Activated T-cell treated with anti-CD3 and anti-CD28 coated beads, Interleukin-2, amount 50 U/mL, for 4 hours (primary cell): ENCODE measurements around the gene CRAMP1. TPM values are rescaled to one million over a fixed set of nuclear protein-coding genes. Genes with fewer than 3 reads are reported as not detected.

Experiments used
- ATAC-seq, 2 donors: fragments of 200-7000 bp; cut with Tn5 transposase; one replicate each; pipeline ENCODE4 v1.10.0; 2021
- DNase-seq: peaks from one replicate; pipeline ENCODE4 v3.0.0-alpha.2; 2020
- H3K27me3 Mint-ChIP-seq: one replicate; pipeline ENCODE4 v1.8.0; 2021; ENCODE audit warnings: low read depth, mixed read lengths
- H3K36me3 Mint-ChIP-seq: one replicate; pipeline ENCODE4 v1.8.0; 2022; ENCODE audit warnings: mixed read lengths; ENCODE audit not compliant: insufficient read depth
- H3K4me1 Mint-ChIP-seq: one replicate; pipeline ENCODE4 v1.8.0; 2021; ENCODE audit warnings: low read depth, mixed read lengths
- H3K4me3 Mint-ChIP-seq: one replicate; pipeline ENCODE4 v1.8.0; 2021; ENCODE audit warnings: mild to moderate bottlenecking, moderate library complexity, mixed read lengths
- H3K9me3 Mint-ChIP-seq: one replicate; pipeline ENCODE4 v1.8.0; 2021; ENCODE audit warnings: mixed read lengths
- total RNA-seq, 3 donors: library from RNA; stranded (reverse); gene quantifications; one replicate each; pipeline ENCODE4 v1.2.1, GENCODE V29; 2021

CRAMP1 gene
- total RNA-seq, 3 donors from 2014 or later, result 19.1 to 22.9 (median 22.1) TPM

- H3K9me3 Mint-ChIP-seq, result no peaks in the 10 kb centered on the region
- peaks cover 42% of the 10 kb centered on the region for H3K36me3 Mint-ChIP-seq
- H3K4me3 Mint-ChIP-seq, result no peak overlapping the region
- DNase-seq (no peak), ATAC-seq (no peak)
- no peaks in the 10 kb centered on the region for H3K4me1 Mint-ChIP-seq
- no peaks in the 10 kb centered on the region for H3K27me3 Mint-ChIP-seq
These were observed 55.1 kb downstream of the CRAMP1 start for GRCh38 chr16:1667271-1667670.

- peaks cover 45% of the 10 kb centered on the region for H3K36me3 Mint-ChIP-seq
- H3K4me1 Mint-ChIP-seq, result no peaks in the 10 kb centered on the region
- no peak overlapping the region for H3K4me3 Mint-ChIP-seq
- H3K9me3 Mint-ChIP-seq, result no peaks in the 10 kb centered on the region
- DNase-seq (no peak), ATAC-seq (no peak)
- no peaks in the 10 kb centered on the region for H3K27me3 Mint-ChIP-seq
These were observed 55.8 kb downstream of the CRAMP1 start for GRCh38 chr16:1667916-1668315.

GRCh38 chr16:1668612-1669319, 56.6 kb downstream of the CRAMP1 start:
- Mint-ChIP-seq H3K9me3 (no peaks in the 10 kb centered on the region), H3K4me3 (no peak overlapping the region), H3K4me1 (peaks cover 2% of the 10 kb centered on the region), H3K36me3 (peaks cover 45% of the 10 kb centered on the region), H3K27me3 (no peaks in the 10 kb centered on the region)
- DNase-seq (no peak), ATAC-seq (no peak)

GRCh38 chr16:1669698-1670097, 57.5 kb downstream of the CRAMP1 start:
- Mint-ChIP-seq H3K36me3 (peaks cover 45% of the 10 kb centered on the region), H3K4me1 (peaks cover 2% of the 10 kb centered on the region), H3K4me3 (no peak overlapping the region), H3K9me3 (no peaks in the 10 kb centered on the region), H3K27me3 (no peaks in the 10 kb centered on the region)
- DNase-seq, result no peak
- ATAC-seq, result no peak

- ATAC-seq (no peak), DNase-seq (no peak)
- no peaks in the 10 kb centered on the region for H3K27me3 Mint-ChIP-seq
- H3K36me3 Mint-ChIP-seq, result peaks cover 45% of the 10 kb centered on the region
- no peaks in the 10 kb centered on the region for H3K9me3 Mint-ChIP-seq
- H3K4me3 Mint-ChIP-seq, result no peak overlapping the region
- peaks cover 2% of the 10 kb centered on the region for H3K4me1 Mint-ChIP-seq
These were observed 58.2 kb downstream of the CRAMP1 start for GRCh38 chr16:1670371-1670770.

- DNase-seq (no peak), ATAC-seq (no peak)
- Mint-ChIP-seq H3K4me3 (no peak overlapping the region), H3K9me3 (no peaks in the 10 kb centered on the region), H3K27me3 (no peaks in the 10 kb centered on the region), H3K36me3 (peaks cover 49% of the 10 kb centered on the region), H3K4me1 (peaks cover 2% of the 10 kb centered on the region)
These were observed 58.7 kb downstream of the CRAMP1 start for GRCh38 chr16:1670866-1671265.

- Mint-ChIP-seq H3K4me1 (peaks cover 4% of the 10 kb centered on the region), H3K36me3 (peaks cover 42% of the 10 kb centered on the region), H3K4me3 (no peak overlapping the region), H3K27me3 (no peaks in the 10 kb centered on the region), H3K9me3 (no peaks in the 10 kb centered on the region)
- no peak for DNase-seq
- no peak for ATAC-seq
These were observed 61.4 kb downstream of the CRAMP1 start for GRCh38 chr16:1673424-1674151.

- ATAC-seq (no peak), DNase-seq (no peak)
- H3K27me3 Mint-ChIP-seq, result no peaks in the 10 kb centered on the region
- H3K36me3 Mint-ChIP-seq, result peaks cover 40% of the 10 kb centered on the region
- H3K4me1 Mint-ChIP-seq, result peaks cover 9% of the 10 kb centered on the region
- H3K9me3 Mint-ChIP-seq, result no peaks in the 10 kb centered on the region
- no peak overlapping the region for H3K4me3 Mint-ChIP-seq
These were observed 62.1 kb downstream of the CRAMP1 start for GRCh38 chr16:1674306-1674705.

- DNase-seq (no peak), ATAC-seq (no peak)
- peaks cover 37% of the 10 kb centered on the region for H3K36me3 Mint-ChIP-seq
- H3K9me3 Mint-ChIP-seq, result no peaks in the 10 kb centered on the region
- H3K27me3 Mint-ChIP-seq, result no peaks in the 10 kb centered on the region
- peaks cover 11% of the 10 kb centered on the region for H3K4me1 Mint-ChIP-seq
- no peak overlapping the region for H3K4me3 Mint-ChIP-seq
These were observed 62.8 kb downstream of the CRAMP1 start for GRCh38 chr16:1674751-1675664.

- H3K36me3 Mint-ChIP-seq, result peaks cover 27% of the 10 kb centered on the region
- no peaks in the 10 kb centered on the region for H3K9me3 Mint-ChIP-seq
- ATAC-seq (no peak), DNase-seq (no peak)
- H3K4me3 Mint-ChIP-seq, result peak overlapping the region; percentile 64
- peaks cover 25% of the 10 kb centered on the region for H3K4me1 Mint-ChIP-seq
- no peaks in the 10 kb centered on the region for H3K27me3 Mint-ChIP-seq
These were observed 64.5 kb downstream of the CRAMP1 start for GRCh38 chr16:1676661-1677060.

- peaks cover 26% of the 10 kb centered on the region for H3K4me1 Mint-ChIP-seq
- no peaks in the 10 kb centered on the region for H3K9me3 Mint-ChIP-seq
- H3K4me3 Mint-ChIP-seq, result peak overlapping the region; percentile 64
- peaks cover 25% of the 10 kb centered on the region for H3K36me3 Mint-ChIP-seq
- DNase-seq, result no peak
- ATAC-seq, result no peak
- H3K27me3 Mint-ChIP-seq, result no peaks in the 10 kb centered on the region
These were observed 65.2 kb downstream of the CRAMP1 start for GRCh38 chr16:1677339-1677738.

GRCh38 chr16:1677942-1678499, 65.9 kb downstream of the CRAMP1 start, which contains the start of gene JPT2:
TSS of gene JPT2 (plus strand) at chr16:1678279. CDS start at chr16:1678313, 34 bp downstream.
- peak; percentile 98 for ATAC-seq
- peak; percentile 93 for DNase-seq
- peaks cover 20% of the 10 kb centered on the region for H3K36me3 Mint-ChIP-seq
- no peaks in the 10 kb centered on the region for H3K27me3 Mint-ChIP-seq
- H3K4me1 Mint-ChIP-seq, result peaks cover 26% of the 10 kb centered on the region
- H3K4me3 Mint-ChIP-seq, result peak within 1 kb of the TSS; percentile 92
- H3K9me3 Mint-ChIP-seq, result no peaks in the 10 kb centered on the region

- Mint-ChIP-seq H3K4me1 (peaks cover 26% of the 10 kb centered on the region), H3K27me3 (no peaks in the 10 kb centered on the region), H3K9me3 (no peaks in the 10 kb centered on the region), H3K36me3 (peaks cover 15% of the 10 kb centered on the region), H3K4me3 (peak overlapping the region; percentile 92)
- DNase-seq (peak; percentile 52), ATAC-seq (peak; percentile 26 to 38)
These were observed 66.4 kb downstream of the CRAMP1 start for GRCh38 chr16:1678500-1679098.

GRCh38 chr16:1680361-1680760, 68.2 kb downstream of the CRAMP1 start:
- Mint-ChIP-seq H3K9me3 (no peaks in the 10 kb centered on the region), H3K4me1 (peaks cover 28% of the 10 kb centered on the region), H3K4me3 (peak overlapping the region; percentile 29), H3K36me3 (peaks cover 9% of the 10 kb centered on the region), H3K27me3 (no peaks in the 10 kb centered on the region)
- ATAC-seq (no peak), DNase-seq (no peak)
